ENCODE data around the gene LRIT1.

LRIT1 gene

GRCh38 chr10:84214046-84214572 lies 27.2 kb downstream of the LRIT1 start:
- no peak for DNase-seq (ENCODE audit: low read depth)

DNA sequence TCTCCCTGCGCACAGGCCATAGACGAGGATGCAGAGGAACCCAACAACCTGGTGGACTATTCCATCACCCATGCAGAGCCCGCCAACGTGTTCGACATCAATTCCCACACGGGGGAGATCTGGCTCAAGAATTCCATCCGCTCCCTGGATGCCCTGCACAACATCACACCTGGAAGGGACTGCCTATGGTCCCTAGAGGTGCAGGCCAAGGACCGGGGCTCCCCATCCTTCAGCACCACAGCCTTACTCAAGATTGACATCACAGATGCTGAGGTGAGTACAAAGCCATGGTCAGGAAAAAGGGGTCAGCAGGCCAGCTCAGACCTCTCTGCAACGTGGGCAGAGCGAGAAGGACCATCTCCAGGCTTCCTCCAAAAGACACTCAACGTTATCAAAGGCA lies 28.3 kb downstream of the LRIT1 start:
- no peak for DNase-seq (ENCODE audit: low read depth)

DNA sequence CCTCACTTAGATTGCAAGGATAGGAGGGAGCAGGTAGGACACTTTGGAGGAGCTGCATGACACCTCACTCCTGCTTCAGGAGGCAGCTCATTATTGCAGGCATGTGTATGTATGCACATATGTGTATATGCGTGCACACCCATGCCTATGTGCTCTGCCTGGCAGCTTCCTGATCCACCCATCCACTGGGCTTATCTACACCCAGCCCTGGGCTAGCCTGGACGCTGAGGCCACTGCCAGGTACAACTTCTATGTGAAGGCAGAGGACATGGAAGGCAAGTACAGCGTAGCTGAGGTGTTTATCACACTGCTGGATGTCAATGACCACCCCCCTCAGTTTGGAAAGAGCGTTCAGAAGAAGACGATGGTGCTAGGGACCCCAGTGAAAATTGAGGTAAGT lies 29.3 kb downstream of the LRIT1 start:
- no peak for DNase-seq (ENCODE audit: low read depth)

DNA sequence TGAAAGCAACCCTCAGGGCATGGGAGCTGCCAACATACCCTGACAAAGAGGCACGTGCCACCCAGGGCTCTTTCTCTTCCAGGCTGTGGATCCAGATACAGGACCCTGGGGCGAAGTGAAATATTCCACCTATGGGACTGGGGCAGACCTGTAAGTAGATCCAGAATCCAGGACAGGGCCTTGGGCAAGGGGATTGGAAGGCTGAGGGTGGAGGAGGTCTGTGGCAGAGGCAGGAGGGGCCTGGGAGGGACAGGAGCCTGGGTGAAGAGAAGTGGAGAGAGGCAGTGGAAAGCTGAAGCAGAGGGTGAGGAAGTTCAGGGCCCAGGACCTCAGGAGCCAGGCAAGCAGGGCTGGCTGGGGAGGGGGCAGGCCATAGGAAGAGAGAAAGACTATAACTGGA lies 29.8 kb downstream of the LRIT1 start:
- no peak for DNase-seq (ENCODE audit: low read depth)

DNA sequence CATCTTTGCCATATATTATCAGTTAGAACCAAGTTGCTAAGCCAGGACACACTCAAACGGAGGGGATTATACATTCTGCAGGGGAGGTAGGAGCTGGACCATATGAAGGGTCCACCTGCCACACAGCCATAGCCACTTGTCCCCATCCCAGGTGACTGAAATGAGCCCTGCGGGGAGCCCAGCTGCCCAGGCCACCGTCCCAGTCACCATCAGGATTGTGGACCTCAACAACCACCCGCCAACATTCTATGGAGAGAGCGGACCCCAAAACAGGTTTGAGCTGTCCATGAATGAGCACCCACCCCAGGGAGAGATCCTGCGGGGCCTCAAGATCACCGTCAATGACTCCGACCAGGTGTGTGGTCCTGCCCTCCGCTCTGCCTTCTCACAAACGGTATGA lies 33.3 kb downstream of the LRIT1 start:
- DNase-seq (ENCODE audit: low read depth), result no peak

GRCh38 chr10:84205853-84206525 lies 35.4 kb downstream of the LRIT1 start:
- no peak for DNase-seq (ENCODE audit: low read depth)

DNA sequence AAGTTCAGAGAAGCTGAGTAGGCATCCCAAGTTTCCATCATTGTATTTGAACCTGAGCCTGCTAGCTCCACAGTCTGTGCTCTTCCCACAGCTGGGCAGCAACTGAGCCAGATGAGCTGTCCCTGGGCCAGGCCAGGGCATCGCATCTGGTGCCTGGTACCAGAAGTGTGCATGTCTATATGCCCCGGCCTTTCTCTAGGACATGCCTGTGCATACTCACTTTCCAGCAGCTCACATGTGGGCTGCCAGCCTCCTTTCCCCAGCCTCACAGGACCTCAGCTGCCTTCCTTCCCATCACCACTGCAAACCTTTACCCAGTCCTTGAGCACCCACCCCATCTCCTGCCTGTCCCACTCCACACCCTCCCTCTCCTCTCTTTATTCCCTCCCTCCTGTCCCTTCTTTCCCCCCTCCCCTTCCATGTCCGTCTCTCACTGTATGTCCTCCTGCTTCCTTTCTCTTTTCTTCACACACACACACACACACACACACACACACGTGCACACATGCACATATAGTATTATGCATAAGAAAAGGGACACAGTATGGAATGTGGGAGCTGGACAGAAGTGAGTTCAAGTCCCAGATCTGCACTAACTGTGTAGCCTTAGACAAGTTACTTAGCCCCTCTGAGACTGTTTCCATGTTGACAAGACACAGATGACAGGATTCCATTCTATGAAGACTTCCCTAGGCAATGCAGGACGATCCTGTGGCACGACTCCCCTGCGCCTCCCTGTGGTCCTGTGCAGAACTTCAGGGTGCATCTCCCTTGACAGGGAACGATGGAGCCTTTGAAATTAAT lies 36.1 kb downstream of the LRIT1 start:
- peak; percentile 37 for DNase-seq (ENCODE audit: low read depth)

- DNase-seq (ENCODE audit: low read depth), result no peak
Observed at GRCh38 chr10:84204610-84205009, 36.7 kb downstream of the LRIT1 start.

GRCh38 chr10:84204122-84204521 lies 37.2 kb downstream of the LRIT1 start:
- no peak for DNase-seq (ENCODE audit: low read depth)

DNA sequence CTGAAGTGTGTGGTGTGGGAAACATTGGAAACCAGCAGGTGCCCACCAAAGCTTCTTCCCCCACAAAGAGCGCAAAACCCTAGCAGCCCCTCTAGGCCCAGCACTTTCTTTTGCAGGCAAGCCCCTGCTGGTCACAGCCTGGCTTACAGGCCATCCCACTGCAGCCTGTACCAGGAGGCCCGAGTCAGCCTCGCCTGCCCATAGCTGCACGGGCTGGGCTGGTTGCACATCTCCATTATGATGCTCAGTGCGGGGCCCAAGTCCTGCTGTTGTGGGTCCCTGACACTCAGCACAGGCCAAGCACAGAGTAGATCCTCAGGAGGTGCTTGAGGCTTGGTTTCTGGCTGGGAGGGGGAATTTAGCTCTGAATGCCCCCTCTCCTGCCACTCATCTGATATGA lies 39.0 kb downstream of the LRIT1 start:
- DNase-seq (ENCODE audit: low read depth), result no peak

DNA sequence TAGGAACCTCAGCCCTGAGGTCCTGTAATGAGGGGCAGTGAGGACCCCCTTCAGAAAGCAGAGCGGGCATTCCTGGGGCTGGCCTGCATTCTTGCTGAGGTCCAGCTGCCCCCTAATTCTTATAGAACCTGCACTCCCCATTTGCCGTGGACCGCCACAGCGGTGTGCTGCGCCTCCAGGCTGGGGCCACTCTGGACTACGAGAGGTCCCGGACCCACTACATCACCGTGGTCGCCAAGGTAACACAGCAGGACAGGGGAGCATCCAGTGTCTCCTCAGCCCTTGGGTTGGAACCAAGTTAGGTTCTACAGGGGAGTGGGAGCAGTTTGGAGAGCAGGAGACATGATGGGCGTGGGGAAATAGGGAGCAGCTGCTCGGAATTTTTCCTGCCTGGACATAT lies 39.7 kb downstream of the LRIT1 start:
- no peak for DNase-seq (ENCODE audit: low read depth)

DNA sequence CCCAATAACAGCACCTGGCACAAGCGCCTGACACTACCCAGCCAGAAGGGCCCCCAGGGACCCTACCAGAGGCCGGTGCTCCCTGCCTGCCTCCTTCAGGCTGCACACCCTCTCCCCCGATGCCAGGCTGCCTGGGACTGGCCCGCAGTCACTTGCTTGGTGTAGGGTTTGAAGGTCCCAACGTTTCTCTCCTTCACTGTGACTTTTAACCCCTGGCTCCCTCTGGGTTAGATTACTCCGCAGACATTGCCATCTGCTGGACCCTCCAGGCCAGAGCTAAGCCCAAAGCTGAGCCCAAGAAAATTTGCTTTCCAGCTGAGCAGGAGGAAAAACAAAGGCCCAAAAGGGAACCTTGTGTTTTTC lies 40.1 kb downstream of the LRIT1 start:
- DNase-seq (ENCODE audit: low read depth), result no peak

- no peak for DNase-seq (ENCODE audit: low read depth)
Observed at GRCh38 chr10:84200537-84201243, 40.7 kb downstream of the LRIT1 start.

DNA sequence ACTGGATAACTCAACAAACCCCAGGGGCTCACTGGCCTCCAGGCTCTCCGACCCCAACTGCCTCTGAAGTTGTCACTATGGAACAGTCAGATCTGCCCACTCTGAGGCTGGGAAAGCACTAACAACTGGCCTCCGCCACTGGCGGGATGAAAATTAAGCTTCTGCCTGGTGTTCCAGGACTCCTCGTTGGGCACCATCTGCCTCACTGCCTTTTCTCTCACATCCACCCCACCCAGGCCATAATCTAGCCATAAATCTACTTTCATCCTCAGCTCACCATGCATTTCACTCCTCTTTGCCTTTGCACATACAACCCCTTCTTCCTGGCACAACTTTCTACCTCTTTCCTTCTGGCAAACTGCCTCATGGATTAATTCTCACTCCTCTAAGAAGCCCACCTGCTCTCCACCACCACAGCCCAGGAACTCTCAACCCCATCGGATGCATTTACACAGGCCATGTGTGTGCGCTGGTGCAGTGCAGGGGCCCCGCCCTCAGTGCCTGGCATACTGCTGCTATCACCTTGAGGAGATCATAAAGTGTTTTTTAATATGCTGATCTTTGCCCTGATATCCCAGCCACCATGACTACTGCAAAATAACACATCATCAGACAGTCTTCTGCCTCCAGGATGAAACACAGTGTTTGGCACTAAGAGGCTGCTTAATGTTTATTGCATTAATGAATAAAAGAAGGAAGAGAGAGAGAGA lies 43.0 kb downstream of the LRIT1 start:
- no peak for DNase-seq (ENCODE audit: low read depth)

- DNase-seq (ENCODE audit: low read depth), result no peak
Observed at GRCh38 chr10:84197643-84198042, 43.7 kb downstream of the LRIT1 start.

- DNase-seq (ENCODE audit: low read depth), result no peak
Observed at GRCh38 chr10:84196941-84197340, 44.4 kb downstream of the LRIT1 start.

- DNase-seq (ENCODE audit: low read depth), result no peak
Observed at GRCh38 chr10:84196083-84196482, 45.3 kb downstream of the LRIT1 start.

GRCh38 chr10:84195044-84195830 lies 46.1 kb downstream of the LRIT1 start:
- DNase-seq (ENCODE audit: low read depth), result no peak

GRCh38 chr10:84194424-84195043 lies 46.8 kb downstream of the LRIT1 start, which contains the start of gene CDHR1:
TSS of gene CDHR1 (plus strand) at chr10:84194537. CDS start at chr10:84194761, 224 bp downstream.
- DNase-seq (ENCODE audit: low read depth), result peak; percentile 48

DNA sequence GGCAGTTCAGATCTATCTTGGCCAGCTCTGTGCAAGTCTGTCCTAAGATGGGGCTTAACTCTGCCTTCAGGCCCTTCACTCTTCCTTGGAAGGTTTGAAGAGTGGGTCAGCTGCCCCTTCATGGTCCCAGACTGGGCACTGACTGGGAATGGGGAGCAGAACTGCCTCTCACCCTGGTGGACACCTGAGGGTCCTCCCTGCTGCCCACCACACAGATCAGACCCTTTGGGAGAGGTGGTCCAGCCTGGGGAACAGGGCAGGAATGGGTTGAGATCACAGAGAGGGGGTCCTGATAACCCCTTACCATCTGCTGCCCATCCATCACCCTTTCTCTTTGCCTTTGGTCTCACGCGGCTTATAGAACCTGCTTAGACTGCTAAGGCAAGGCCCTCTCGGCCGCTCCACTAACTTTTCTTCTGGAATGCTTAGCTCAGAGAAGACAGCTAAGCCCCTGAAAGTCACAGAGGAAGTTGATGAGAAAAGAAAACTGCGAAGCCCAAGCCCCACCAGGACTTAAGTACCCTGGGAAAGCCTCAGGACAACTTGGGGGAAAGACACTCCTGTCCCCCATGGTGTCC lies 47.4 kb downstream of the LRIT1 start:
- no peak for DNase-seq (ENCODE audit: low read depth)

Measured in stimulated activated CD8-positive, alpha-beta memory T cell treated with anti-CD3 and anti-CD28 coated beads, Interleukin-12 subunit alpha, Interleukin-12 subunit beta, amount 100 ng/mL, for 4 hours (primary cell).